DMS53 treated with DMSO at 0.1 percent for 48 hours (cell line): ENCODE results near the gene EEF1B2.
"Not testable (repeated sequence)": the region's sequence is repeated elsewhere in the genome, so short reads cannot be mapped to it uniquely, and the experiment has no call there.

Experiments used
- DNase-seq: peaks from one replicate; lab custom pipeline; 2025; ENCODE audit not compliant: unreplicated experiment; lab: John Stamatoyannopoulos, UW

Gene EEF1B2

DNA sequence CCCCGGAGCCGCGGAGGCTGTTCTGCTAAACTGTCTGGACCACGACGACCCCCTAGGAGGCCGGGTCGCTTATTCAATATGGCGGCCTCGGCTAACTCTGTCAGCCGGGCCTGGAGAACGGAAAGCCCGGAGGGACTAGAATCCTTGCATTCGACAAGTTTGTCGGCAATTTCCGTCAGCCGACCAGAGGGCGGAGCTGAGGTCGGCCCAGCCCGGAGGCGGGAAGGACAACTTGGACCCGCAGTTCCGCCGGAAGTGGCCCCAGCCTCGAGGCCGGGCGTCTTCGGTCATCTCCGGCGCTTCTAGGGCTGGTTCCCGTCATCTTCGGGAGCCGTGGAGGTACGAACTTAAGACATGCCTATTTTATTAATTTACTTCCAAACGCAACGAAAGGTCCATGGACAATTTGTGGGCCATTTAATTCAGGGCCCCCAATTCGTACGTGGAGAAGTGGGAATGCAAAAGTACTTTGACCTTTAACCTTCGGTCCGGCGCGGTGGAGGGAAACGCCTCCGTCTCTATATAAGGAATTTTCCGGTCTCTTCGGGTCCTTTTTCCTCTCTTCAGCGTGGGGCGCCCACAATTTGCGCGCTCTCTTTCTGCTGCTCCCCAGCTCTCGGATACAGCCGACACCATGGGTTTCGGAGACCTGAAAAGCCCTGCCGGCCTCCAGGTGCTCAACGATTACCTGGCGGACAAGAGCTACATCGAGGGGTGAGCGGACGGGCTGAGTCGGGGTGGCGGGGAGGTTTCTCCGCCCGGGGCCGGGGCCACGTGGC lies at the start of gene EEF1B2, which contains the start of gene NDUFS1:
EEF1B2 (plus strand) TSS at position 550 of the 779 bp plus-strand sequence; CDS start at position 635, 85 bp downstream.
NDUFS1 (minus strand) TSS at position 99 of the 779 bp plus-strand sequence. CDS start 5,766 bp downstream, outside the sequence.
- DNase-seq: peak; percentile 96

DNA sequence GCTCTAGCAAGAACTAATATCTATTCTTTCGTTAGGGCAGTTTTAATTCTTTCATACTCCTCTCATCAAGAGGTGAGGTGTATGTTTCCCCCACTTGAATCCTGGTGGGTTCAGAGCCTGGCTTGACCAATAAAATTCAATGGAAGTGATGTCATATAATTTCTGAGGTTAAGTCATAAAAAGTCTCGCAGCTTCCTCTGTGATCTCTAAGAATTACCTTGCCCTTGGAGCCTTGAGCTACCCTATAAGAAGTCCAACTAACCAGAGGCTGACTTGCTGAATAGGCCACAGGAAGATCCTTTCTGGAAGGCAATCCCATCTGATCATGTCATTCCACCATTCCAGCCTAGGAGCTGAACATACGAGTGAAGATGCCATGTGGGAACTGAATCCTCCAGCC lies 47.6 kb upstream of the EEF1B2 start:
- DNase-seq: no peak

DNA sequence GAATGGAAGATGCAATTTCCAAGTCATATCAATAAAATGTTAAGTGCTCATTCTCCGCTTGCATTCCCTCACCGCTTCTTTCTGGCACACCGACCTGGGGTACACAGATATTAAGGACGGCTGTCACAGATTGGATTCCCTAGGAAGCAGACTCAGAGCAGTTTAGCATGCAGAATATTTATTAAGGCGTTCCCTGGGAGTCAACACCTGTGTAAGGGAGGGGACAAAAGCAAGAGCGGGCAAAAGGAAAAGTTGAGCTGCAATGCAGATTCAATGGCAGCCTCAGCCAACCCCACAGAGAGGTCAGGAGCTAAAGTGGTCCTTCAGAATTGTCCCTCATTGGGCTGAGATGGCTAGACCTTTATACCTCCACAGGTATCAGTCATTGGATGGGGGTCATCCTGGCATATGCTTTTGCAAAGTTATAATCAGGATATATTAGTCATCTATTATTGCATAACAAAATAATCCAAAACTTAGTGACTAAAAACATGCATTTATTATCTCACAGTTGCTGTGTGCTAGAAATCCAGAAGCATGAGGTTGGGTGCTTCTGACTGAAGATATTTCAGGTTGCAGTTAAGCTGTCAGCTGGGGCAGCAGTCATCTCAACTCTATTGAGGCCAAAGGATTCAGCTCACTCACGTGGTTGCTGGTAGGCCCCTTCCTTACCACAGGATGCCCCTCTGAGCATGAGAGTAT lies 46.7 kb upstream of the EEF1B2 start:
- DNase-seq: no peak

DNA sequence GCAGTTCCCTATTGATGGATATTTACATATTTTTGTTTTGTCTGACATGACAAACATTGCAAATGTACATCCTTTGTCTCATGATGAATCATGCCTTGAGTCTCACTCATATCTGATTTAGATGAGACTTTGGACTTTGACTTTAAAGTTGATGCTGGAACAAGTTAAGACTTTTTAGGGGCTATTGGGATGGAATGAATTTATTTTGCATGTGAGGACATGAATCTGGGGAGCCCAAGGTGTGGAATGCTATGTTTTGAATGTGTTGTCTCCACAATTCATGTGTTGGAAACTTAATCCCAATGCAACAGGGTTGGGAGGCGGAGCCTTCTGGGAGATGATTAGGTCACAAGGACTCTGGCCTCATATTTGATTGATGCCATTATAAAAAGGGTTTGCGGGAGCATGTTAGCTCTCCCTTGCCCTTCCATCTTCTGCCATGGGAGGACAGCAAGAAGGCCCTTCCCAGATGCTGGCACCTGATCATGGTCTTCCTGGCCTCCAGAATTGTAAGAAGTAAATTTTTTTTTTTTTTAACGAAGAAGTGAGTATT lies 44.6 kb upstream of the EEF1B2 start:
- no peak for DNase-seq

DNA sequence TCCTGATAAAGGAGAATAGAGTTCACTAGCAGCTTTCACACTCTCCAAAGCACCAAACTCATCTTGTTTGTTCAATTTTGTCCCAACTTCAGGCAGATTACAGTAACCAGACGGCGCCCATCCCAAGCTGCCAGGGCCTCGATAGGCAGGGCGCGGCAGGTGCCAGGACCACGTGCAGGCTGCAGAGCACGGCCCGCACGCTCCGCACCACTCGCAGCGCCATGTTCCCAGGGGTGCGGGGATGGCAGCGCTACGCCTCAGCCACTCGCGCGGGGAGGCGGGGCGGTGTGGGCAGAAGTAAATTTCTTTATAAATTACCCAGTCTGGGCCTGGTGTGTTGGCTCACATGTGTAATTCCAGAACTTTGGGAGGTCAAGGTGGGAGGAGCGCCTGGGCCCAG lies 43.4 kb upstream of the EEF1B2 start:
- no peak for DNase-seq

DNA sequence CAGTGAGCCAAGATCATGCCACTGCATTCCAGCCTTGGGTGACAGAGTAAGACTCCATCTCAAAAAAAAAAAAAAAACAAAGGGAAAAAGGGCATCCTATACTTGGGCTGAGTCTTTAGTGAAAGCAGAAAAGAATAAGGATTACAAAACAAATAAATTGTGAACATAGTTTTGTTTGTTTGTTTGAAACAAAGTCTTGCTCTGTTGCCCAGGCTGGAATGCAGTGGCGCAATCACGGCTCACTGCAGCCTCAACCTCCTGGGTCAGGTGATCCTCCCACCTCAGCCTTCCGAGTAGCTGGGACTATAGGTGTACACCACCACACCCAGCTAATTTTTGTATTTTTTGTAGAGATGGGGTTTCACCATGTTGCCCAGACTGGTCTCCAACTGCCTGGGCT lies 37.1 kb upstream of the EEF1B2 start:
- DNase-seq: not testable (repeated sequence)

DNA sequence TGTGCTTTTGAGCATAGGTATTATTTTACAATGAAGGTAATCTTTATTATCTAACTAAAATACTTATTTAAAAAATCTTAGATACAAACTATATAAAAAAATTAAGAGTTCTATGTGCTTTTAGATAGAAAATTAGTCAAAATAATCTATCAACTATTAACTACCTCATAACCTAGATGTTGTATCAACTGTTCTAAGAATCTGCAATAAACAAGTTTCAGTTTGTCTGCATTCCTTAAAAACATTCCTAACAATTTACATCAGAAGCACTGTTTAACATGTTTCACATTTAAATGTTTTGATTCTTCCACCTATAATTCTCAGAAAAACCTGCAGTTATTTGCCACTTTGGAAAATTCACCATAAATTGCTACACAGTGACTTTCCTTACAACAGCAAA lies 33.8 kb upstream of the EEF1B2 start:
- no peak for DNase-seq

DNA sequence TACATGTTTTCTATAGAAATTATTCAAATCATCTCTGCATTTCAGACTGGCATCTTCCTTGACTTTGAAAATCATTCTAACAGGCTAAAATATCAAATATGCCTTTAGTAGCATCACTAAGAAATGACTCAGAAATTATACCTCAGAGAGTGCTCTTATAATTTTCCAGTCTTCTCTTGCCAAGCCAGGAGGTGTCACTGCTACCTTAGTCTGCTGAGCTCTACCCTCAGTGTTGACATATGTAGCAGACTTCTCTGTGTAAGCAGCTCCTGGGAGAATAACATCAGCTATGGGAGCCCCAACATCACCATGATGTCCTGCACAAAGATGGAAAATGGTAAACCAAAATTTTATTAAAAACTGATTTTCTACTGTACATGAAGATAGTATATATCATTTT lies 32.0 kb upstream of the EEF1B2 start:
- no peak for DNase-seq

DNA sequence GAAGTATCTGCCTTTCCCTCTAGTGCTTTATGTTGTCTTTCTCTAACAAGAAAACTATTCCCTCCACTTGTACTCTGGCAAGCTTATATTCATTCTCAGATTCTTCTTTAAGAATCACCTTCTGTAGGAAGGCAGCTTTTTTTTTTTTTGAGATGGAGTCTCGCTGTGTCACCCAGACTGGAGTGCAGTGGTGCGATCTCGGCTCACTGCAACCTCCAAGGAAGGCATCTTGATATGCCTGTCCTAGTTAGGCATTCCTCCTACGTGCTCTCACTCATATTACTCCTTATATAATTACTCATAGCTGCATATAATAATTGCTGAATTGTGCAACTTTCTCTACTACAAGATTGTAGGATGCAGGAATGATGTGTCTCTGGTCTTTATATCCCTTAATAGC lies 16.2 kb upstream of the EEF1B2 start:
- DNase-seq: no peak

DNA sequence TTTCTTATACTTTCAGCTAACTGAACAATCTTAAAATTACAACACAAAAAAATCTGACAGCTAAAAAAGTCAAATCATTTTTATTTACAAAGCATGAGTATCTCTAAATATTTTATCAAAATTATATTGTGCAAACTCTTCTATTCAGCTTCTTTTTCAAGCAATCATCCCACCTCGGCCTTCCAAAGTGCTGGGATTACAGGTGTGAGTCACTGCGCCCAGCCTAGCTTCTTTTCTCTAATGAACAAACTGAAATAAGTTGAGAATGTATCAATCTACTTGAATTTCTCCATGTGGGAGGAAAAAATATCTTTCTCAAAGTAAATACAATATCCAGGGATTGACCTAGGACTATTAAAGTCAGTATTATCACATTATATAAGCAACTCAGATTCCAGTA lies 15.3 kb upstream of the EEF1B2 start:
- DNase-seq: no peak

DNA sequence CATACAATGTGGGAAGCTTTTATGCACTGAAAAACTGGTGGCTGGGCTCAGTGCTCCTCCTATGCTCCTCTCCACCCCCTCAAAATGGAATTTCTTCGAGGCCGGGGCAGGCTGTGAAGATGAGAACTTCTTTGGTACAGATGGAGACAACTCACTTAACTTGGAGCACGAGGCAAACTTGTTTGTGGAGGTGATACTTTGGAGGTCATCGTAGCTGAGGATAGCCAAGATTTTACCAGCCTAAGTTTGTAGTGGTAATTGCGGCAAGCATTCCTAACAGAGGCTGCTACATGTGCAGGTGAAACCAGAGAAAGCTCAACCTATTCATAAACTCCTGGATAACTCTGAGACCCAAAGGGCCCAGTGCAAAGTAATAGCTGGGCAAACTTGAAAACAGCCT lies 14.0 kb upstream of the EEF1B2 start:
- DNase-seq: no peak

DNA sequence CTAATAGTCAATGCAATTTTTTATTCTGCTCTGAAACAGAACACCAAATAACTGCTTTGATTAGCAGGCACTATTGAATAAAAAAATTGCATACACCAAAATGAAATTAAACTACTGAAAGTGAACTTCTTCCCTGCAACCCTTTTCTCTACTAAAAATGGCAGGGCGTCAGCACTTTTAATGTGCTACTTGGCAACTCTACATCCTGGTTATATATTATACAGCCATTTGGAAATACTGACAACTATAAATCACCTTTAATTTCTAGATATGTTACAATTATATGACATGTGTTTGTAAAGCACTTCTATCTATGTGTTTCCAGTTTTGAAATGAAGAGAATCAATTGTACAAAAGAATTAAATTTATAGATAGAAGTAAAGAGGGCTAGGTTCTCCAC lies 10.4 kb upstream of the EEF1B2 start:
- DNase-seq: no peak

DNA sequence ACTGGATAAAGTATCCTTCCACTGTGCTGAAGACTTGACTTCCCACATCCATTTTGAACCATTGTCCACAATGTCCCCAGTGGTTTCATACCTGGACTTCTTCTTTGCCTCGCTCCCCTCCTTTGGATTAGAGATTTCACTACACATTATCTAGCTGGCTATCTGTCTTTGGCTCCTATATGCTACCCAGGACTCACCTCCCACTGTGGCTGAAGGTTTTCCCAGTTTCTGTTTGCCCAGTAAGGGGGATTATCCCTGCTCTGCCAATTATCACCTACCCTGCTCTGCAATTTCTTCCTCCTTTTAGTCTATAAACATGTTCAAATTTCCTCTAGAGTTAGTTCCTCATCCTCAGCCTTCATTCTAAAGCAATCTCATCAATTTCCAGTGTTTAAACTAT lies 9.5 kb upstream of the EEF1B2 start:
- DNase-seq: no peak

DNA sequence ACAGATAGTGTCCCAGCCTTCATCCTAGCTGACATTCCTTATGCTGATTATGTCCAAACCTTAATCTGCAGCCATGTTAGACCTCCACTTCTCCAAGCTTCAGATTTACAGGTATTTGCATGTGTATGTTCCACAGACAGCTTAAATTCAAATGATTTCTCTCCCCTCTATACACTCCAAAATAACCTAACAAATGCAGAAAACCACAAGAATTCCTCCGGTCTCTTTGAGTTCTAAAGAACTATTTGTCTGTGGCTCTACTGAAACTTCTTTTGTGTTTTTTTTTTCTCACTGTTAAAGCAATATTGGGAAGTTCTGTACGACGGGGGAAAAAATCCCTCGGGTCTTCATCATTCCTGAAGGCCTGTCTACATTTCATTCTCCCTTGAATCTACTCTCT lies 9.1 kb upstream of the EEF1B2 start:
- no peak for DNase-seq

DNA sequence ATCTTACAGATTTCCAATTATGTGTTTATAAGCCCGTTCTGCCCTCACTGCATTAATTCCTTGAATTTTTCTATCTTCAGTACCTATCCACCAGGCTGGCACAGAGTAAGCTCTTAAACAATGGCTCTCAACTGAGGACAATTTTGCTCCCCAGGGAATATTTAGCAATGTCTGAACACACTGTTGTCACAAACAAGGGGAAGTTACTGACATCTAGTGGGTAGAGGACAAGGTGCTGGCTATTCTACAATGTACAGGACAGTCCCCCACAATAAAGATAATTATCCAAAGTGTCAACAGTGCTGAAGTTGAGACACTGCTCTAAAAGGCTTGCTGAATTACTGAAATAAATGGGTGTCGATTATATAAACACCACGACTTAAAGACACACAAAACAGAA lies 5.5 kb upstream of the EEF1B2 start:
- no peak for DNase-seq

DNA sequence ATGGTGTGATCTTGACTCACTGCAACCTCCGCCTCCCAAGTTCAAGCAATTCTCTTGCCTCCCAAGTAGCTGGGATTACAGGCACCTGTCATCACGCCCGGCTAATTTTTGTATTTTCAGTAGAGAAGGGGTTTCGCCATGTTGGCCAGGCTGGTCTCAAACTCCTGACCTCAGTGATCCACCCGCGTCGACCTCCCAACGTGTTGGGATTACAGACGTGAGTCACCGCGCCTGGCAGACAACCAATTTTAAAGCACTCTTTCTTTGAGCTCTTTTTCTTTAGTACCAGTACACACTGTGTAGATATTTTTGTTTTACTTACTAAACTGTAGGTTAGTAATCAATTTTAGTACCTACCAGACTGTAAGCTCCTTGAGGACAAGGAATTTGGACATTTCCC lies 2.7 kb upstream of the EEF1B2 start:
- DNase-seq: not testable (repeated sequence)

DNA sequence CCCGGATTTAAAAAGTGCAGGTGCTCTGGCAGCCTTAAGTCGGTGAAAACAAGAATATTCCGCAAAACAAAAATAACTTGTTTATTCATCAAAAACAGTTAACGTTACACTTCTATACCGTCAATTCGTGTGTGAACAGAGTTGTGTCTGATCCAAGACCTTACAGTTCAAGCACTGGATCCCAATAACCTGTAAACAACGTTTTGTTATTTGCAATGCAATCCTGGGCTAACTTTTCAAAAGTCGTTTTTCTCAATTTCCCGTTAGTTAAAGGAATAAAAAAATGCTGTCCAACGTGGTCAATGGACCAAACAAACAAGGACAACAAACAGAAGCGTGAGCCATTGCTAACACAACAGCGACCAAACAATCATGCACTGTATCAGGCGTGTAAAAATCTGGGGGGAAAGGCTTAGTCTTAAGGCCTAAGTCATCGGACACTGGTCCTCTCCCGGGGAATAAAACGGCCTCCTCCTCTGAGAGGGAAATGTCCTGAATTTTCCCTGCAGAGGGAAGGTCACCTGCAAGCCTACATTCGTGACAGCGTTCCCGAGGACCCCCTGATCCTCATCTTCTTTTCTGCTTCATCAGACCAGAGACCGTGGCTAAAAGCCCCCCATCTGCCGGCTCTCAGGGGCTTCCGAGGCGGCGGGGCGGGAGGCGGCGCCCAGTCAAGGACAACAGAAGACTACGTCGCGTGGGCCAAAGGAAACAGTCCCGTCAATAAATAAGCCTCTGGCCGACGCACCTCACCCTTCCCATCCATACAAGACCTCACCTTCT lies 941 bp upstream of the EEF1B2 start:
- DNase-seq: no peak

DNA sequence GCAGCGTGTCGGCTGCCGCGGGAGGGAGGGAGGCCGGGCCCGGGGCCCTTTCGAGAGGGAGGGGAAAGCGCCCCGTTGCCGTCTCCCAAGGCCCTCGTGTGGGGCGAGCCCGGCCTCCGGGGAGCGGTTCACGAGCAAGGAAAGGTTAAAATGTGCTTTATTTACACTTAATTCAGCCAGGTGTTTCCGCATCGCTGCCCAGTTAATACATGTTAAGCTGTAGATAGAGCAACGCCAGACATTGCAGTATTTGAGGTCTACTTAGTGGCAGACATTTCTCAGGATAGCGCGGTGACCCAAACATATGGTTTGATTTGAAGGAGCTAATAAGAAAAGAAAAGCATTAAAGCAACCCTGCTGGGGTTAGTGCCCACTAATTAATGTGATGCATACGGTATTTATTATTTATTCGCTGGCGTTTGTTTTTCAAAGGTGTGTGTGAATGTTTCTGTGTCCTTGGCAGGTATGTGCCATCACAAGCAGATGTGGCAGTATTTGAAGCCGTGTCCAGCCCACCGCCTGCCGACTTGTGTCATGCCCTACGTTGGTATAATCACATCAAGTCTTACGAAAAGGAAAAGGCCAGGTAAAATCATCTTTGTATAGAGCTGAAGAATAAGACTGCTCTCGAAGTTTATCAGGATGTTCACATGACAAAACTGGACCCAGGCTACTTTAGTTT lies 571 bp downstream of the EEF1B2 start:
- no peak for DNase-seq

DNA sequence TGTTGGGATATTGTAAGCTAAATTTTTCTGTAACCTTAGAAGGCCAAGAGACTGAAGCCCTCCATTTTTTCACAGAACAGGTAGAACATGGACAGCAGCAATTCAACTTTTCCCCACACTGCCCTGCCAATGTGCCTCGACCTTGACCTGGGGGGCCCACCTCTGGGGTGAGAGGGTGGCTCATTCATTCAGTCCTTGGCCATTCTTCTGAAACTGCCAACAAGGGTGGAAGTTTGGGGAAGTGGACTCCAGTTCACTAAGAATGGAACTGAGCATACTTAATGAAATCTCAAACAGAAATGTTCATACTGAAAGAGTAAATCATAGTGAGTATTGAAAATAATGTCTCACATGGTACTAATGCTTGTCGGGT lies 1.1 kb downstream of the EEF1B2 start:
- no peak for DNase-seq

DNA sequence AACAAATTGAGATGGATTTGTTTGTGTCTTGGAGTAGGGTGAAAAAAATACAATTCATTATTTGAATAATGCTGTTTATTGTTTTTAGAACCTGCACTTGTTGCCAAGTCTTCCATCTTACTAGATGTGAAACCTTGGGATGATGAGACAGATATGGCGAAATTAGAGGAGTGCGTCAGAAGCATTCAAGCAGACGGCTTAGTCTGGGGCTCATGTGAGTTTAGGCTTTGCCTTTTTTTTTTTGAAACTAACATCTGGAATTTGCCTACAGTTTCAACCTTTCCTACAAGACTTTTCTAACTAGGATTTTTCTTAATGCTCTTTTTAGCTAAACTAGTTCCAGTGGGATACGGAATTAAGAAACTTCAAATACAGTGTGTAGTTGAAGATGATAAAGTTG lies 2.7 kb downstream of the EEF1B2 start:
- DNase-seq: not testable (repeated sequence)
